ENCODE results near the gene ADAMTS12.

ADAMTS12 gene

DNA sequence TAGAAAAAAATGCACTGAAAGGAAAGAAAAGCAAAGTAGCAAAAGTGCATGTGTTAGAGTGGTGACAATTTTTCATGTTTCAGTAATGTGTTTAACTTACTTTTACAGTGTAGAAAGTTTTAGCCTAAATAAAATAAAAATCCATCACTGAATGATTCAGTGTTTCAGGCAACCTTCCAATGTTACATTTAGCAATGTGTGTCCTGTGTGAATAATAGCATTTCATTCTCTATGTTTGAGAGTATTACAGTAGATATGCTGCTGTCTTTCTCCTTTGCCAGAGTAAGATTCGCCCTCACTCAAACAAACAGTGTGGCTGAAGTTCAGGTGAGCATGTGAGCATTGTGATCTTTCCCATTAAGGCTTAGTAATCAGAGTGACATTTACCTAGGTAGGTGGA is 279.9 kb downstream of the ADAMTS12 start:
- TF ChIP-seq, protein P1, sequence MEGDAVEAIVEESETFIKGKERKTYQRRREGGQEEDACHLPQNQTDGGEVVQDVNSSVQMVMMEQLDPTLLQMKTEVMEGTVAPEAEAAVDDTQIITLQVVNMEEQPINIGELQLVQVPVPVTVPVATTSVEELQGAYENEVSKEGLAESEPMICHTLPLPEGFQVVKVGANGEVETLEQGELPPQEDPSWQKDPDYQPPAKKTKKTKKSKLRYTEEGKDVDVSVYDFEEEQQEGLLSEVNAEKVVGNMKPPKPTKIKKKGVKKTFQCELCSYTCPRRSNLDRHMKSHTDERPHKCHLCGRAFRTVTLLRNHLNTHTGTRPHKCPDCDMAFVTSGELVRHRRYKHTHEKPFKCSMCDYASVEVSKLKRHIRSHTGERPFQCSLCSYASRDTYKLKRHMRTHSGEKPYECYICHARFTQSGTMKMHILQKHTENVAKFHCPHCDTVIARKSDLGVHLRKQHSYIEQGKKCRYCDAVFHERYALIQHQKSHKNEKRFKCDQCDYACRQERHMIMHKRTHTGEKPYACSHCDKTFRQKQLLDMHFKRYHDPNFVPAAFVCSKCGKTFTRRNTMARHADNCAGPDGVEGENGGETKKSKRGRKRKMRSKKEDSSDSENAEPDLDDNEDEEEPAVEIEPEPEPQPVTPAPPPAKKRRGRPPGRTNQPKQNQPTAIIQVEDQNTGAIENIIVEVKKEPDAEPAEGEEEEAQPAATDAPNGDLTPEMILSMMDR (conservative IDR thresholded peaks at IDR 0.05), result no peak
- TF ChIP-seq ZFX (IDR thresholded peaks at IDR 0.05), result no peak
- no peak overlapping the region for H3K27ac ChIP-seq

DNA sequence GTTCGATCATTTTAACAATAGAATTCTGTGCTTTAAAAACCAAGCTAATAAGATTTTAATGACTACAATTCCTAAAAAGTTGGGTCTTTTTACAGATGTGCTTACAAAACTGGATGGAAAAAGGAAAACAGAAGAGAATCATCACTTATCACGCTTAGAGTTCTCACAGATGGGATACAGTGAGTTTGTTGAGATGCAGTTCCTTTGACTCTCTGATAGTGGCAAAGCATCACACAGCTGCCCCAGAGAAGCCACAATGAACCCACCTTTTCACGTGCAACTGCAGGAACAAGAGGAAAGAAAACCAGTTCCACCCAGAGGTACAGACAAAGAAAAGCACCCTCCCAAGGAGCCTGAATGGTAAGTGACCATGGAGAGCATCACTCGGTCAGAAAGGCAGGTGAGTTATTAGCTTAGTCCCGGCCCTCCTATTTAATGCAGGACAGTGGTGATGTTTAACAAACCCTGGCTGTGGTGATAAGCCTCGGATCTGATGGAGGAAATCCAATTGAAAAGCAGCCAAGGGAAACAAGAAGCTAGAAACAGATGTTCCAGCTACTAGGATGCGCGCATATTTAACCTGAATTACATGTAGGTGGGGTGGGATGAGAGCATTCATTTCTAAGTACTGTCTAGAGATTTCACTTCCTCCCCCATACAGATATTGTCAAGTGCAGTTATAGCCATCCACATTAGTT is 283.3 kb downstream of the ADAMTS12 start:
- H3K27ac ChIP-seq, result no peak overlapping the region
- TF ChIP-seq, protein P1 (conservative IDR thresholded peaks at IDR 0.05), result no peak
- no peak for TF ChIP-seq ZFX (IDR thresholded peaks at IDR 0.05)

DNA sequence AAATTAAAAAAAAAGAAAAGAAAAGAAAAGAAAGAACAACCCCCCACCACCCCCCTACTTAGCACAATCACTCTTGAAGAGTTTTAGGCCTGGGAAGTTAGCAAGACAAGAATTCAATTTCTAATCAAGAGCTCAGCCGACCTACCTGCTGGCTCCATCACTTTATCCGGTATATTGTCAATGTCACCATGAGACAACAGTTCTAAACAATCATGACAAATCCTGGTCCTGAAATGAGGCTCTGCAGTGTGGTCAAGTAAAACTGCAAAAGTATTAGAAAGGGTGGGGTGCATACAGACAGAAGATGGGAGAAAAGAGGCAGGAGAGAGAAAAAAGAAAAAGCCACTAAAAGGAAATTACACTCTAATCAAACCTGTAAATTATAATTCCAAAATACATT is 287.3 kb downstream of the ADAMTS12 start:
- H3K27ac ChIP-seq, result no peak overlapping the region
- TF ChIP-seq ZFX (IDR thresholded peaks at IDR 0.05), result no peak
- TF ChIP-seq, protein P1 (conservative IDR thresholded peaks at IDR 0.05), result no peak

DNA sequence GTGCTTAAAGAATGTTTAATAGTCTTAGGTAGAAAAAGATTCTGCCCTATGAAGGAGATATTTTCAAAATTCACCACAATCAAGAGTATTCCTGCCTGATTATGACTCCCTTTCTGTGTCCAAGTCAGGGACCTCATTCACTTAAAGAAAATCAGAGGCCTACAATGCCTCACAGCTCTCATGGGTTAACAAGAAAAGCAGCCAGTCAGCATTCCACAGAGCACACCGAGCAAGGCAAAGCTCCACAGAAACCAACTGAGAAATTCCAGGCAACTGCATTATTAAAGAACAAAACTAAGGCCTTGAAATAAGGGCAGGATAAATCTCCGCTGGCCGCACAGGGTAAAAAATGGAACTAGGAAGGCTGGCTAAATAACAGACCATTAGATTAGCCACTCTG is 289.9 kb downstream of the ADAMTS12 start:
- no peak for TF ChIP-seq ZFX (IDR thresholded peaks at IDR 0.05)
- TF ChIP-seq, protein P1 (conservative IDR thresholded peaks at IDR 0.05), result no peak
- no peak overlapping the region for H3K27ac ChIP-seq

DNA sequence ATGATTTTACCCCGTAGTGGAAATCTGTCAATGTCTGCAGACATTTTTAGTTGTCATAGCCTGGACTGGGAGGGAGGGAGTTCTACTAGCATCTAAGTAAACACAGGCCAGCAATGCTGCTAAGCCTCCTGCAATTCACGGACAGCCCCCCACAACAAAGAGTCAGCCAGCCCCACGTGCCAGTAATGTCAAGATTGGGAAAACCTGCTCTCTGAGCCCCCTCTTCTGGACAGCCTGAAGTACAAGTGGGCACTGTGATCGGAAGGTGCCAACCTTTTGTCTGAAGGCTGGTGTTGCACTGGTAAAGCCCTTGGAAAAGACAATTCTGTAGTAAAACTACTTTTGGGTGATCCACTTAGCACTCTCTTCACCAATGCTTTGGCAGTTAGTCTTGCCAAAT is 296.5 kb downstream of the ADAMTS12 start:
- TF ChIP-seq ZFX (IDR thresholded peaks at IDR 0.05), result no peak
- TF ChIP-seq, protein P1 (conservative IDR thresholded peaks at IDR 0.05), result no peak
- no peak overlapping the region for H3K27ac ChIP-seq

DNA sequence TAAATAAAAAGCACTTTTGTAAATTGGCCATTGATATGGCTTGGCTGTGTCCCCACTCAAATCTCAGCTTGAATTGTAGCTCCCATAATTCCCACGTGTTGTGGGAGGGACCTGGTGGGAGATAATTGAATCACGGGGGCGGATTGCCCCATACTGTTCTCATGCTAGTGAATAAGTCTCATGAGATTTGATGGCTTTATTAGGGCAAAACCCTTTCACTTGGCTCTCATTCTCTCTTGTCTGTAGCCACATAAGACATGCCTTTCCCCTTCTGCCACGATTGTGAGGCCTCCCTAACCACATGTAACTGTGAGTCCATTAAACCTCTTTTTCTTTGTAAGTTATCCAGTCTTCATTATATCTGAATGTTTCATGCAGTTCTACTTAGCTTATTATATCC is 297.8 kb downstream of the ADAMTS12 start:
- H3K27ac ChIP-seq, result no peak overlapping the region
- TF ChIP-seq ZFX (IDR thresholded peaks at IDR 0.05), result no peak
- TF ChIP-seq, protein P1 (conservative IDR thresholded peaks at IDR 0.05), result no peak

DNA sequence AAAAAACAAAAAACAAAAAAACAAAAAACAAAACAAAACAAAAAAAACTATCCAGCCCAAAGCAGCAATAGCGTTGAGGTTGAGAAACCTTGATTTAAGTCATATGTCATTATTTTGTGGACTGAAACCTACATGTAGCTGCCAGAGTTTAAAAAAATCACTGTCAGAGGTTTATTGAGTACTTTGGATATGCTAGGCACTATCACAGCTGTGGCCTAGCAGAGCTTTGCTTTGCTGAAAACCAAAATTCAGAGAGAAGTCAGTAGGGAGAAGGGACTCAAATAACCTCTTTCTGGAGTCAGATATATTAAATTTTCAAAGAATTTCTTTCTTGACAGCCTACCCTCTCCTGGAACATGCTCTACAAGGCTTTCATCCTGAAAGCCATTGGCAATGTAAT is 299.5 kb downstream of the ADAMTS12 start:
- H3K27ac ChIP-seq, result no peak overlapping the region
- TF ChIP-seq ZFX (IDR thresholded peaks at IDR 0.05), result no peak
- TF ChIP-seq, protein P1 (conservative IDR thresholded peaks at IDR 0.05), result no peak
